Activated T-helper 2 cell treated with anti-CD3 and anti-CD28 coated beads, Interferon-gamma antibody, Interleukin-2, Interleukin-4, amounts not matched to agents 10 μg/mL and 5 μg/mL and 100 μg/mL, durations not matched to agents 14 hours and 24 hours and 36 hours (primary cell): Measurements from ENCODE around the gene DYNC1I1. TPM values are rescaled to one million over a fixed set of nuclear protein-coding genes. Genes with fewer than 3 reads are reported as not detected.

Experiments used
- DNase-seq: peaks from one replicate; pipeline ENCODE4 v3.0.0; 2021; ENCODE audit warnings: low spot score
- H3K27ac Mint-ChIP-seq: one replicate; pipeline ENCODE4 v1.8.0; 2021; ENCODE audit warnings: mixed read lengths
- H3K27me3 Mint-ChIP-seq: one replicate; pipeline ENCODE4 v1.8.0; 2021; ENCODE audit warnings: low read depth, mixed read lengths
- H3K36me3 Mint-ChIP-seq: one replicate; pipeline ENCODE4 v1.8.0; 2021; ENCODE audit warnings: low read depth, mixed read lengths
- H3K4me1 Mint-ChIP-seq: one replicate; pipeline ENCODE4 v1.8.0; 2021; ENCODE audit warnings: low read depth, mixed read lengths
- H3K4me3 Mint-ChIP-seq: one replicate; pipeline ENCODE4 v1.8.0; 2021; ENCODE audit warnings: low read depth, mild to moderate bottlenecking, moderate library complexity, mixed read lengths
- H3K9me3 Mint-ChIP-seq: one replicate; pipeline ENCODE4 v1.8.0; 2021; ENCODE audit warnings: mixed read lengths
- intact Hi-C: fragments of 100-400 bp; cut with micrococcal nuclease; formaldehyde crosslinking; loops from one replicate; pipeline ENCODE4 v1.15.1; 2023
- total RNA-seq: library from RNA; stranded (reverse); gene quantifications from 2 replicates; pipeline ENCODE4 v1.2.3, GENCODE V29; 2022

Gene DYNC1I1
- total RNA-seq, 1 donor from 2014 or later, result not detected

- H3K27me3 Mint-ChIP-seq, result peaks cover 8% of the 10 kb centered on the region
- no peaks in the 10 kb centered on the region for H3K4me1 Mint-ChIP-seq
- H3K36me3 Mint-ChIP-seq, result no peaks in the 10 kb centered on the region
- H3K27ac Mint-ChIP-seq, result no peak overlapping the region
- no peak overlapping the region for H3K4me3 Mint-ChIP-seq
- intact Hi-C loops, result no loop called here
- H3K9me3 Mint-ChIP-seq, result no peaks in the 10 kb centered on the region
- no peak for DNase-seq
Measured at GRCh38 chr7:96102096-96102811, 329.9 kb downstream of the DYNC1I1 start.

- peaks cover 14% of the 10 kb centered on the region for H3K27me3 Mint-ChIP-seq
- intact Hi-C loops, result no loop called here
- no peak overlapping the region for H3K4me3 Mint-ChIP-seq
- H3K36me3 Mint-ChIP-seq, result no peaks in the 10 kb centered on the region
- H3K4me1 Mint-ChIP-seq, result no peaks in the 10 kb centered on the region
- no peak for DNase-seq
- no peak overlapping the region for H3K27ac Mint-ChIP-seq
- no peaks in the 10 kb centered on the region for H3K9me3 Mint-ChIP-seq
Measured at GRCh38 chr7:96104984-96105383, 332.6 kb downstream of the DYNC1I1 start.

GRCh38 chr7:96111405-96111804 lies 339.1 kb downstream of the DYNC1I1 start:
- Mint-ChIP-seq H3K4me3 (no peak overlapping the region), H3K27ac (no peak overlapping the region), H3K36me3 (no peaks in the 10 kb centered on the region), H3K4me1 (no peaks in the 10 kb centered on the region), H3K27me3 (peaks cover 30% of the 10 kb centered on the region), H3K9me3 (peaks cover 5% of the 10 kb centered on the region)
- intact Hi-C loops, result no loop called here
- DNase-seq, result no peak

GRCh38 chr7:96114190-96114589 lies 341.8 kb downstream of the DYNC1I1 start:
- DNase-seq, result no peak
- H3K4me1 Mint-ChIP-seq, result no peaks in the 10 kb centered on the region
- intact Hi-C loops, result no loop called here
- H3K36me3 Mint-ChIP-seq, result no peaks in the 10 kb centered on the region
- peaks cover 25% of the 10 kb centered on the region for H3K27me3 Mint-ChIP-seq
- H3K9me3 Mint-ChIP-seq, result peaks cover 5% of the 10 kb centered on the region
- no peak overlapping the region for H3K27ac Mint-ChIP-seq
- no peak overlapping the region for H3K4me3 Mint-ChIP-seq

- peaks cover 13% of the 10 kb centered on the region for H3K36me3 Mint-ChIP-seq
- no peak for DNase-seq
- intact Hi-C loops, result no loop called here
- H3K4me3 Mint-ChIP-seq, result no peak overlapping the region
- no peak overlapping the region for H3K27ac Mint-ChIP-seq
- no peaks in the 10 kb centered on the region for H3K4me1 Mint-ChIP-seq
- H3K9me3 Mint-ChIP-seq, result peaks cover 5% of the 10 kb centered on the region
- H3K27me3 Mint-ChIP-seq, result peaks cover 11% of the 10 kb centered on the region
Measured at GRCh38 chr7:96116173-96116572, 343.8 kb downstream of the DYNC1I1 start.

GRCh38 chr7:96118449-96119001 lies 346.2 kb downstream of the DYNC1I1 start:
- intact Hi-C loops, result no loop called here
- Mint-ChIP-seq H3K4me1 (no peaks in the 10 kb centered on the region), H3K27me3 (peaks cover 2% of the 10 kb centered on the region), H3K9me3 (no peaks in the 10 kb centered on the region), H3K36me3 (peaks cover 21% of the 10 kb centered on the region), H3K27ac (no peak overlapping the region), H3K4me3 (no peak overlapping the region)
- DNase-seq, result no peak

- H3K27me3 Mint-ChIP-seq, result no peaks in the 10 kb centered on the region
- H3K27ac Mint-ChIP-seq, result no peak overlapping the region
- no peaks in the 10 kb centered on the region for H3K9me3 Mint-ChIP-seq
- intact Hi-C loops, result no loop called here
- peaks cover 21% of the 10 kb centered on the region for H3K36me3 Mint-ChIP-seq
- H3K4me1 Mint-ChIP-seq, result no peaks in the 10 kb centered on the region
- H3K4me3 Mint-ChIP-seq, result no peak overlapping the region
- no peak for DNase-seq
Measured at GRCh38 chr7:96120445-96121225, 348.3 kb downstream of the DYNC1I1 start.

- intact Hi-C loops, result no loop called here
- Mint-ChIP-seq H3K4me3 (no peak overlapping the region), H3K27me3 (no peaks in the 10 kb centered on the region), H3K27ac (no peak overlapping the region), H3K36me3 (peaks cover 21% of the 10 kb centered on the region), H3K9me3 (no peaks in the 10 kb centered on the region), H3K4me1 (no peaks in the 10 kb centered on the region)
- no peak for DNase-seq
Measured at GRCh38 chr7:96121752-96122151, 349.4 kb downstream of the DYNC1I1 start.

GRCh38 chr7:96122746-96123145 lies 350.4 kb downstream of the DYNC1I1 start:
- H3K27me3 Mint-ChIP-seq, result no peaks in the 10 kb centered on the region
- H3K9me3 Mint-ChIP-seq, result no peaks in the 10 kb centered on the region
- no peak overlapping the region for H3K27ac Mint-ChIP-seq
- peaks cover 21% of the 10 kb centered on the region for H3K36me3 Mint-ChIP-seq
- H3K4me1 Mint-ChIP-seq, result no peaks in the 10 kb centered on the region
- intact Hi-C loops, result no loop called here
- H3K4me3 Mint-ChIP-seq, result no peak overlapping the region
- no peak for DNase-seq

- peaks cover 18% of the 10 kb centered on the region for H3K36me3 Mint-ChIP-seq
- H3K4me3 Mint-ChIP-seq, result no peak overlapping the region
- H3K27ac Mint-ChIP-seq, result no peak overlapping the region
- no peaks in the 10 kb centered on the region for H3K9me3 Mint-ChIP-seq
- no peaks in the 10 kb centered on the region for H3K4me1 Mint-ChIP-seq
- no peaks in the 10 kb centered on the region for H3K27me3 Mint-ChIP-seq
- intact Hi-C loops, result no loop called here
- no peak for DNase-seq
Measured at GRCh38 chr7:96126382-96126781, 354.0 kb downstream of the DYNC1I1 start.

GRCh38 chr7:96127746-96128145 lies 355.4 kb downstream of the DYNC1I1 start:
- no peak overlapping the region for H3K4me3 Mint-ChIP-seq
- peaks cover 17% of the 10 kb centered on the region for H3K36me3 Mint-ChIP-seq
- no peak for DNase-seq
- H3K4me1 Mint-ChIP-seq, result no peaks in the 10 kb centered on the region
- no peaks in the 10 kb centered on the region for H3K9me3 Mint-ChIP-seq
- intact Hi-C loops, result no loop called here
- H3K27me3 Mint-ChIP-seq, result no peaks in the 10 kb centered on the region
- H3K27ac Mint-ChIP-seq, result no peak overlapping the region

- Mint-ChIP-seq H3K27ac (no peak overlapping the region), H3K36me3 (peaks cover 23% of the 10 kb centered on the region), H3K9me3 (no peaks in the 10 kb centered on the region), H3K27me3 (no peaks in the 10 kb centered on the region), H3K4me1 (no peaks in the 10 kb centered on the region), H3K4me3 (no peak overlapping the region)
- no peak for DNase-seq
- intact Hi-C loops, result no loop called here
Measured at GRCh38 chr7:96131525-96131924, 359.2 kb downstream of the DYNC1I1 start.

- no peak for DNase-seq
- H3K36me3 Mint-ChIP-seq, result peaks cover 15% of the 10 kb centered on the region
- H3K4me3 Mint-ChIP-seq, result no peak overlapping the region
- H3K27ac Mint-ChIP-seq, result no peak overlapping the region
- H3K4me1 Mint-ChIP-seq, result no peaks in the 10 kb centered on the region
- intact Hi-C loops, result no loop called here
- H3K27me3 Mint-ChIP-seq, result no peaks in the 10 kb centered on the region
- H3K9me3 Mint-ChIP-seq, result no peaks in the 10 kb centered on the region
Measured at GRCh38 chr7:96135241-96135640, 362.9 kb downstream of the DYNC1I1 start.
